ENCODE measurements around the gene TRNAU1AP. TPM values are rescaled to one million over a fixed set of nuclear protein-coding genes. Genes with fewer than 3 reads are reported as not detected.
A peak's percentile ranks its signal among the peaks of the same experiment; 100 is the strongest.
"Not testable (repeated sequence)": the region's sequence is repeated elsewhere in the genome, so short reads cannot be mapped to it uniquely, and the experiment has no call there.

The TRNAU1AP gene
- total RNA-seq, 1 donor, result 25.0 TPM

DNA sequence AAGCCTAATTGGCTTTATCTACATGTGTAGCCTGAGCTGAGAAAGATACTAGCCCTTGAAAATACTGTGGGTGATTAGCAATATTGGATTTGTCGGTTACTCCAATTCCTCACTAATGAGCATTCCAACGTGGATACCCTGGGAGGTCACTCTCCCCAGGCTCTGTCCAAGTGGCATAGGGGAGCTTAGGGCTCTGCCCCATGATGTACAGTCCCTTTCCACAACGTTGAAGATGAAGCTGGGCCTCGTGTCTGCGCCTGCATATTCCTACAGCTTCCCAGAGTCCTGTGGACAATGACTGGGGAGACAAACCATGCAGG is 44.5 kb upstream of the TRNAU1AP start:
- DNase-seq (ENCODE audit: low read depth), result no peak
- H3K4me3 ChIP-seq (ENCODE audit: low read depth, low read length), result peak overlapping the region; percentile 75
- TF ChIP-seq, protein P1, sequence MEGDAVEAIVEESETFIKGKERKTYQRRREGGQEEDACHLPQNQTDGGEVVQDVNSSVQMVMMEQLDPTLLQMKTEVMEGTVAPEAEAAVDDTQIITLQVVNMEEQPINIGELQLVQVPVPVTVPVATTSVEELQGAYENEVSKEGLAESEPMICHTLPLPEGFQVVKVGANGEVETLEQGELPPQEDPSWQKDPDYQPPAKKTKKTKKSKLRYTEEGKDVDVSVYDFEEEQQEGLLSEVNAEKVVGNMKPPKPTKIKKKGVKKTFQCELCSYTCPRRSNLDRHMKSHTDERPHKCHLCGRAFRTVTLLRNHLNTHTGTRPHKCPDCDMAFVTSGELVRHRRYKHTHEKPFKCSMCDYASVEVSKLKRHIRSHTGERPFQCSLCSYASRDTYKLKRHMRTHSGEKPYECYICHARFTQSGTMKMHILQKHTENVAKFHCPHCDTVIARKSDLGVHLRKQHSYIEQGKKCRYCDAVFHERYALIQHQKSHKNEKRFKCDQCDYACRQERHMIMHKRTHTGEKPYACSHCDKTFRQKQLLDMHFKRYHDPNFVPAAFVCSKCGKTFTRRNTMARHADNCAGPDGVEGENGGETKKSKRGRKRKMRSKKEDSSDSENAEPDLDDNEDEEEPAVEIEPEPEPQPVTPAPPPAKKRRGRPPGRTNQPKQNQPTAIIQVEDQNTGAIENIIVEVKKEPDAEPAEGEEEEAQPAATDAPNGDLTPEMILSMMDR (IDR thresholded peaks at IDR 0.05; ENCODE audit: insufficient read depth, low read depth, low read length), result no peak

DNA sequence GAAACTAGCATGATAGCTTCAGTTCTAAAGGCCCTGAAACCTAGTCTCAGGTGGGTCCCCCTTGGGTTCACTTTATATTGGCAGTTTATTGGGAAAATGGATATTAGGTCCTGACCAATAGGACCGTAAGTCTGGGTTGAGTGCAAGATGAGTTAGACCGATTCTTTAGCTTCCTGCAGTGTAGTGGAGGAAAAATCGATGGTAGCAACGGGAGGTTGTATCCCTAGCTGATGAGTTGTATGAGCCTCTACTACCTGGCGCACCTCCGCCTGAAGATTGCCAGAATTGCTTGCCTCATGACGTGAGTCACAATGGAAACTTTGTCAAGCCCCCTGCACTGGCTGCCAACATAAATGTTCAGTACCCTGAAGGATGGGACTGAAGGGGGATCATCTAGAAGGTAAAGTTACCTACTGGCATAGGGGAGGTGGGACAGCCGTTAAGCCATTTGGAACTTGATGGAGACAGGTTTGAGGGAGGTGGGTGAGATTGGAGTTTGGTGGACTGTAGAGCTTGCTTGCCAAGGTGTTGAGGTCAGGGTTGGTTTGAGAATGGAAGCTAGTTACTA is 43.1 kb upstream of the TRNAU1AP start:
- no peak for DNase-seq (ENCODE audit: low read depth)
- TF ChIP-seq, protein P1 (IDR thresholded peaks at IDR 0.05; ENCODE audit: insufficient read depth, low read depth, low read length), result no peak
- peak overlapping the region; percentile 75 for H3K4me3 ChIP-seq (ENCODE audit: low read depth, low read length)

DNA sequence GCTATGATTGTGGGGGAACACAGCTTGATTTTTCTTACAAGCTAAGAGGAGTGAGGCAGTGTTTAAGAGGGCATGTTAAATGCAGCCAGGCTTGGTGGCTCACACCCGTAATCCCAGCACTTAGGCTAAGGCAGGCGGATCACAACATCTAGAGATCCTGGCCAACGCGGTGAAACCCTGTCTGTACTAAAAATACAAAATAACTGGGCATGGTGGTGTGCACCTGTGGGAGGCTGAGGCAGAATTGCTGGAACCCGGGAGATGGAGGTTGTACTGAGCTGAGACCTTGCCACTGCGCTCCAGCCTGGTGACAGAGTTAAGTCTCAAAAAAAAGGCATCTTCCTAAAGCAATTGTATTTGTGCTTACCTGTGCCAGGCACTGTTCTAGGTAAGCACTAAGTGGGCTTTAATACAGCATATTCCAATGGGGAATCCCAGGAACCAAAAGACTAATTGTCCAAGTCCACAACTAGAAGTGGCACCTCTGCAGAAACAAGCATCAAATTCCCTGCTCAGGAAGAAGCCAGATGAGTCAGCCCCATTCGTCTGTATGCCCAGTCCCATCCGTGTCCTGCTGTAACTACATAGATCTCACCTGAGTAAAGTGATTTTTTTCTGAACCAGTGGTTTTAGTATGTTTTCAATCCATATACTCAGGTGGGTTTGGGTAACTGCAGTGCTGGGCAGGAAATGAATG is 42.5 kb upstream of the TRNAU1AP start:
- TF ChIP-seq, protein P1 (IDR thresholded peaks at IDR 0.05; ENCODE audit: insufficient read depth, low read depth, low read length), result no peak
- H3K4me3 ChIP-seq (ENCODE audit: low read depth, low read length), result peak overlapping the region; percentile 75
- DNase-seq (ENCODE audit: low read depth), result no peak

DNA sequence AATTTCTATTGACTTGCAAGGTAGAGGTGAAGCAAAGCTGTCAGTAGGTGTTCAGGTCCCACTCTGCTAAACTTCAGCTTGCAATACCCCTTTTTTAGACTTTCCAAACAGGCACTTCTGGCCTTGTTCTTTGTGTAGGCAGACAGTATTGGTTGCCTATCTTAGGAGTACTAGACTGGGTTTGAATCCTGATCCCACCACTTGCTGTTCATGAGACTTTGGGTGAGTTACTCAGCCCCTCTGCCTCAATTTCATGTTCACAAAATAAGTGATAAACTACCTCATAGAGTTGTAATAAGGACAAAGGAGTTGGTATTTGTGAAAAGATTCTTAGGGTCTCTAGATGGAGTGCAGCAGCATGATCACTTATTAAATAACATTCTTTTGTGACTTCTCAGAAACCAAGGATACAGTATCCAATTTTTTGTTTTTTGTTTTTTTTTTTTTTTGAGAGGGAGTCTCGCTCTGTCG is 41.9 kb upstream of the TRNAU1AP start:
- no peak overlapping the region for H3K4me3 ChIP-seq (ENCODE audit: low read depth, low read length)
- DNase-seq (ENCODE audit: low read depth), result no peak
- TF ChIP-seq, protein P1 (IDR thresholded peaks at IDR 0.05; ENCODE audit: insufficient read depth, low read depth, low read length), result no peak

DNA sequence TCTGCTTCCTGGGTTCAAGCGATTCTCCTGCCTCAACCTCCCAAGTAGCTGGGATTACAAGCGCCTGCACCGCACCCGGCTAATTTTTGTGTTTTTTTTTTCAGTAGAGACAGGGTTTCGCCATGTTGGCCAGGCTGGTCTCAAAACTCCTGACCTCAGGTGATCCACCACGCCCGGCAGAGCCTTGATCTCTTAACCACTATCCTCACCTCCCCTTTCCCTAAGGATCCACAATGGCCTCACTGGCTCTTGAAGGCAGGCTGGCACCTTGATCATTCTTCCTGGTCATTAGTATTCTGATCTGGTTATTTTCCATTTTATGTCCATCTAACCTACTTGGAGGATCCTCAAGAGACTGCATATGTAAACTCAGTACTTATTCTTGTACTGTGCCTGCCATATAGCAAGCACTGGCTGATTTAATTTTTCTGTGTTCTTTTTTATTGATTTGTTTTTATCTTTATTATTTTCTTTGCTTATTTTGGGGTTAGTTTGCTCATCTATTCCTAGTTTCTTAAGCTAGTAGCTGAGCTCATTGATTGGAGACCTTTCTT is 40.8 kb upstream of the TRNAU1AP start:
- TF ChIP-seq, protein P1 (IDR thresholded peaks at IDR 0.05; ENCODE audit: insufficient read depth, low read depth, low read length), result no peak
- DNase-seq (ENCODE audit: low read depth), result no peak
- H3K4me3 ChIP-seq (ENCODE audit: low read depth, low read length), result no peak overlapping the region

DNA sequence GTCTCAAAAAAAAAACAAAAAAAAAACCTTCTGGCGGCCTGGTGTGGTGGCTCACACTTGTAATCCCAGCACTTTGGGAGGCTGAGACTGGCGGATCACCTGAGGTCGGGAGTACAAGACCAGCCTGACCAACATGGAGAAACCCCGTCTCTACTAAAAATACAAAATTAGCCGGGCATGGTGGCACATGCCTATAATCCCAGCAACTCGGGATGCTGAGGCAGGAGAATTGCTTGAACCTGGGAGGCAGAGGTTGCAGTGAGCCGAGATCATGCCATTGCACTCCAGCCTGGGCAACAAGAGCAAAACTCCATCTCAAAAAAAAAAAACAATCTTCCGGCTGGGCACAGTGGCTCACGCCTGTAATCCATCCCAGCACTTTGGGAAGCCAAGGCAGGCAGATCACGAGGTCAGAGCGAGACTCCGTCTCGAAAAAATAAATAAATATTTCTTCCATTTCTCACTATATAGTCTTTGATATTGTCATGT is 38.4 kb upstream of the TRNAU1AP start:
- not testable (repeated sequence) for DNase-seq (ENCODE audit: low read depth); H3K4me3 ChIP-seq (ENCODE audit: low read depth, low read length)

DNA sequence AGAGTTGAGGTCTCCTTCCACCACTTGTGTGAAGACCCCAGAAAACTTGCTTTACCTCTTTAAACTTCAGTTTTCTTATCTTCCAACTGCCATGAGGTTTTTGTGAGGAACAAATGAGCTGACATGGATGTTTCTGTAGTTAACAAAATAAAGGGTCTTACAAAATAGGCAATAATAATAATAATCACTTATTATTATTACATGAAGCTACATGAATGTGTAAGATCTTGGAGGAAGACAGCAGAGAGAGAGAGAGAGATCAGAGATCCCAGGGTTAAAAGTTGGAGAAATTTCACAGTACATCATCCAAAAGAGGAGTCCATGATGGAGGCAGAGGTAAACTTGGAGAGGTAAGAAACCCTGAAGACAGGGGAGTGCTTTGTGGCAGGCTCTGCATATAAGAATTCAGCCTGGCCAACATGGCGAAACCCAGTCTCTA is 36.3 kb upstream of the TRNAU1AP start:
- no peak for DNase-seq (ENCODE audit: low read depth)
- H3K4me3 ChIP-seq (ENCODE audit: low read depth, low read length), result no peak overlapping the region
- TF ChIP-seq, protein P1 (IDR thresholded peaks at IDR 0.05; ENCODE audit: insufficient read depth, low read depth, low read length), result no peak

Measured in fibroblast of villous mesenchyme (primary cell).